ENCODE results near the gene PRRX1.
A peak's percentile ranks its signal among the peaks of the same experiment; 100 is the strongest.

The PRRX1 gene

GRCh38 chr1:170735366-170736263 is 71.7 kb downstream of the PRRX1 start:
- peaks cover 6 to 25% (median 6%) of the 10 kb centered on the region in 3 donors for H3K36me3 ChIP-seq
- H3K4me3 ChIP-seq, result no peak overlapping the region
- peak overlapping the region; percentile 0 to 15 for H3K27ac ChIP-seq
- no peak for DNase-seq
- H3K4me1 ChIP-seq, result peaks cover 0 to 22% (median 5%) of the 10 kb centered on the region in 4 donors
- TF ChIP-seq CTCF (IDR thresholded peaks at IDR 0.05), result no peak
- H3K27me3 ChIP-seq, result no peaks in the 10 kb centered on the region
- no peaks in the 10 kb centered on the region for H3K9me3 ChIP-seq
- intact Hi-C loops (cut with DNase I; ENCODE audit: low total_unique reads), result no loop called here

- no peak overlapping the region for H3K4me3 ChIP-seq
- intact Hi-C loops (cut with DNase I; ENCODE audit: low total_unique reads), result no loop called here
- no peak overlapping the region for H3K27ac ChIP-seq
- H3K9me3 ChIP-seq, result no peaks in the 10 kb centered on the region
- TF ChIP-seq CTCF (IDR thresholded peaks at IDR 0.05), result no peak
- no peak for DNase-seq
- peaks cover 0 to 13% (median 5%) of the 10 kb centered on the region in 4 donors for H3K4me1 ChIP-seq
- no peaks in the 10 kb centered on the region for H3K27me3 ChIP-seq
- peaks cover 6 to 16% (median 6%) of the 10 kb centered on the region in 3 donors for H3K36me3 ChIP-seq
These were observed 75.9 kb downstream of the PRRX1 start for GRCh38 chr1:170739803-170740202.

- DNase-seq, result no peak
- Histone ChIP-seq H3K36me3 (peaks cover 0 to 2% (median 0%) of the 10 kb centered on the region in 3 donors), H3K27ac (no peak overlapping the region), H3K4me1 (no peaks in the 10 kb centered on the region), H3K4me3 (no peak overlapping the region), H3K9me3 (no peaks in the 10 kb centered on the region), H3K27me3 (no peaks in the 10 kb centered on the region)
- intact Hi-C loops (cut with DNase I; ENCODE audit: low total_unique reads), result no loop called here
- no peak for TF ChIP-seq CTCF (IDR thresholded peaks at IDR 0.05)
These were observed 77.7 kb downstream of the PRRX1 start for GRCh38 chr1:170741678-170742077.

- intact Hi-C loops (cut with DNase I; ENCODE audit: low total_unique reads), result no loop called here
These were observed 78.7 kb downstream of the PRRX1 start for GRCh38 chr1:170742600-170742999.

GRCh38 chr1:170743083-170743482 is 79.2 kb downstream of the PRRX1 start:
- Histone ChIP-seq H3K36me3 (no peaks in the 10 kb centered on the region), H3K27ac (no peak overlapping the region), H3K4me3 (no peak overlapping the region), H3K9me3 (no peaks in the 10 kb centered on the region), H3K27me3 (no peaks in the 10 kb centered on the region), H3K4me1 (no peaks in the 10 kb centered on the region)
- DNase-seq, result no peak
- intact Hi-C loops (cut with DNase I; ENCODE audit: low total_unique reads), result no loop called here
- no peak for TF ChIP-seq CTCF (IDR thresholded peaks at IDR 0.05)

More at GRCh38 chr1:170742600-170742999, 78.7 kb downstream of the PRRX1 start:
- Histone ChIP-seq H3K36me3 (no peaks in the 10 kb centered on the region), H3K27ac (no peak overlapping the region), H3K9me3 (no peaks in the 10 kb centered on the region), H3K4me3 (no peak overlapping the region), H3K27me3 (no peaks in the 10 kb centered on the region), H3K4me1 (no peaks in the 10 kb centered on the region)
- no peak for DNase-seq
- no peak for TF ChIP-seq CTCF (IDR thresholded peaks at IDR 0.05)
